ENCODE measurements around the gene CDK14. TPM values are rescaled to one million over a fixed set of nuclear protein-coding genes. Genes with fewer than 3 reads are reported as not detected.

The CDK14 gene
- total and polyA plus RNA-seq, 2 of the 8 experiments (the other 6 are each of a cell fraction or from before 2014, with no cell fraction given), result 5.5 to 47.3 TPM

- WGBS, 2 experiments (ENCODE audit: extremely low coverage in 1 of 2, insufficient coverage in 1 of 2, insufficient read length in 1 of 2, insufficient replicate concordance in 2 of 2, low coverage in 1 of 2, low lambda C conversion rate in 2 of 2, missing lambda C conversion rate in 1 of 2), result 45% methylated on average over 1 of the region's 1 CpG; no CpG with 5 or more reads in 1 of the 2 experiments
- H3K27ac ChIP-seq (ENCODE audit: low read depth, low read length), result no peak overlapping the region
- FAIRE-seq, result peak; percentile 32
- TF ChIP-seq ATF2 (IDR thresholded peaks at IDR 0.05; ENCODE audit: low read length) (no peak), CTCF (IDR thresholded peaks at IDR 0.05; ENCODE audit: control extremely low read depth in 1 of 3, insufficient read depth in 1 of 3, low read depth in 1 of 3, low read length in 3 of 3) (peak in 2 of 3 experiments; percentile 25 to 53; a peak in 1 of 4 replicates), SP4 (IDR thresholded peaks at IDR 0.05; ENCODE audit: low read length) (no peak), HDAC6 (IDR thresholded peaks at IDR 0.05; ENCODE audit: low read depth, low read length) (no peak), CTBP2 (IDR thresholded peaks at IDR 0.05; ENCODE audit: borderline replicate concordance, insufficient read depth, insufficient read length, low read length) (no peak), POU5F1 (IDR thresholded peaks at IDR 0.05; ENCODE audit: low read depth, low read length) (no peak), HDAC2 (IDR thresholded peaks at IDR 0.05; ENCODE audit: borderline replicate concordance in 1 of 2, low read depth in 2 of 2, low read length in 2 of 2) (no peak)
- TF ChIP-seq, protein P1, sequence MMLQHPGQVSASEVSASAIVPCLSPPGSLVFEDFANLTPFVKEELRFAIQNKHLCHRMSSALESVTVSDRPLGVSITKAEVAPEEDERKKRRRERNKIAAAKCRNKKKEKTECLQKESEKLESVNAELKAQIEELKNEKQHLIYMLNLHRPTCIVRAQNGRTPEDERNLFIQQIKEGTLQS (IDR thresholded peaks at IDR 0.05; ENCODE audit: insufficient read depth, low read depth, low read length), result no peak
Observed at GRCh38 chr7:90749774-90750173, 153.7 kb downstream of the CDK14 start.

More at GRCh38 chr7:90749774-90750173, 153.7 kb downstream of the CDK14 start:
- Histone ChIP-seq H2BK20ac (ENCODE audit: low read length) (no peak overlapping the region), H3K4me1 (replicated peaks in 1 of 4; ENCODE audit: control insufficient read depth in 3 of 4, insufficient read depth in 4 of 4, low read length in 3 of 4) (peaks cover 0 to 2% (median 0%) of the 10 kb centered on the region in 4 experiments; a peak in 2 of 7 replicates), H3K14ac (ENCODE audit: insufficient read length) (no peak overlapping the region), H2AK5ac (ENCODE audit: low read depth, low read length) (no peak overlapping the region), H3K27me3 (replicated peaks in 1 of 4; ENCODE audit: control insufficient read depth in 3 of 4, extremely low read depth in 1 of 4, insufficient read depth in 3 of 4, low read length in 3 of 4) (no peaks in the 10 kb centered on the region), H3K4me3 (ENCODE audit: extremely low read depth in 1 of 4, insufficient read depth in 2 of 4, low read depth in 3 of 4, low read length in 4 of 4) (no peak overlapping the region), H2BK120ac (replicated peaks; ENCODE audit: low read depth, low read length) (no peak overlapping the region), H2AFZ (ENCODE audit: low read length) (no peak overlapping the region), H3K4ac (replicated peaks; ENCODE audit: insufficient read length, low read depth, low read length) (no peak overlapping the region), H3K79me1 (ENCODE audit: low read depth, low read length) (no peaks in the 10 kb centered on the region), H2BK5ac (ENCODE audit: low read depth, low read length) (no peak overlapping the region), H3K18ac (ENCODE audit: extremely low read depth, low read length) (no peak overlapping the region), H4K20me1 (replicated peaks in 1 of 2; ENCODE audit: control insufficient read depth in 1 of 2, insufficient read depth in 2 of 2, low read length in 2 of 2) (no peaks in the 10 kb centered on the region), H3K23ac (ENCODE audit: insufficient read length) (no peak overlapping the region), H3K36me3 (ENCODE audit: control insufficient read depth in 2 of 4, insufficient read depth in 4 of 4, low read length in 3 of 4) (no peaks in the 10 kb centered on the region), H4K91ac (replicated peaks; ENCODE audit: insufficient read length, low read length) (no peak overlapping the region), H4K8ac (ENCODE audit: extremely low read depth, insufficient read depth, low read length) (no peak overlapping the region), H2BK15ac (ENCODE audit: low read length) (no peak overlapping the region), H3K9ac (replicated peaks in 1 of 4; ENCODE audit: extremely low read depth in 1 of 4, low read depth in 3 of 4, low read length in 3 of 4) (no peak overlapping the region), H3K9me3 (ENCODE audit: insufficient read depth in 2 of 2, low read depth in 1 of 2, low read length in 1 of 2) (no peaks in the 10 kb centered on the region), H3K23me2 (ENCODE audit: low read depth, low read length) (no peaks in the 10 kb centered on the region), H3K4me2 (ENCODE audit: insufficient read depth in 1 of 2, low read depth in 2 of 2, low read length in 2 of 2) (no peak overlapping the region), H3K79me2 (ENCODE audit: control insufficient read depth in 1 of 2, insufficient read depth in 2 of 2, low read length in 2 of 2) (no peaks in the 10 kb centered on the region), H2BK12ac (ENCODE audit: low read depth, low read length) (no peak overlapping the region), H4K5ac (ENCODE audit: insufficient read length, low read depth, low read length) (no peak overlapping the region), H3K56ac (replicated peaks; ENCODE audit: insufficient read length, low read depth, low read length) (no peak overlapping the region)
- ChIA-PET POLR2A (ENCODE audit: partially characterized antibody) (interaction anchor here (0.6 to 0.7 kb wide), 2 partner anchors 275 to 966 kb away, joined by 3 read pairs; no protein-coding TSS in a partner anchor), CTCF (ENCODE audit: partially characterized antibody) (interaction anchor here (0.6 to 2.7 kb wide), 13 partner anchors 10 to 792 kb away, joined by 3 to 24 read pairs (median 4); no protein-coding TSS in a partner anchor)
- DNase-seq (ENCODE audit: low read depth in 1 of 2, low spot score in 2 of 2), result no peak
